C4-2B (cell line): ENCODE measurements around the gene GNMT.

Experiments used
- CTCF ChIP-seq: fragments of 450-650 bp; conservative IDR thresholded peaks from 2 replicates; pipeline ENCODE4 v1.5.1; 2017; ENCODE audit warnings: mild to moderate bottlenecking
- ZFX ChIP-seq: fragments of 450-650 bp; IDR thresholded peaks from 2 replicates; pipeline ENCODE4 v1.6.1; 2017

GRCh38 chr6:43009124-43009523, 48.6 kb downstream of the GNMT start:
- TF ChIP-seq CTCF (no peak; the same call in 1 of the 2 replicates), ZFX (no peak)
